Chondrocyte (in vitro differentiated cells): ENCODE data around the gene DNAH6. TPM values are rescaled to one million over a fixed set of nuclear protein-coding genes. Genes with fewer than 3 reads are reported as not detected.
"Not testable (repeated sequence)": the region's sequence is repeated elsewhere in the genome, so short reads cannot be mapped to it uniquely, and the experiment has no call there.

Source experiments
- DNase-seq: peaks from one replicate; pipeline ENCODE4 v3.0.0; 2021; ENCODE audit warnings: mixed read lengths, low spot score
- H3K27ac Mint-ChIP-seq: one replicate; pipeline ENCODE4 v1.8.0; 2021; ENCODE audit warnings: mild to moderate bottlenecking, moderate library complexity, mixed read lengths; ENCODE audit not compliant: unreplicated experiment
- H3K27me3 Mint-ChIP-seq: 2 replicates; pipeline ENCODE4 v1.8.0; 2021; ENCODE audit warnings: low read depth, mixed read lengths
- H3K36me3 Mint-ChIP-seq: 2 replicates; pipeline ENCODE4 v1.8.0; 2021; ENCODE audit warnings: low read depth, mixed read lengths
- H3K4me1 Mint-ChIP-seq: 2 replicates; pipeline ENCODE4 v1.8.0; 2021; ENCODE audit warnings: low read depth, mild to moderate bottlenecking, mixed read lengths
- H3K4me3 Mint-ChIP-seq: one replicate; pipeline ENCODE4 v1.8.0; 2021; ENCODE audit warnings: mild to moderate bottlenecking, moderate library complexity, mixed read lengths; ENCODE audit not compliant: unreplicated experiment
- H3K9me3 Mint-ChIP-seq: 2 replicates; pipeline ENCODE4 v1.8.0; 2021; ENCODE audit warnings: low read depth, mixed read lengths
- CTCF ChIP-seq: fragments of 200-600 bp; sonication (generic); IDR thresholded peaks from 2 replicates; pipeline ENCODE4 v1.5.0; 2021; ENCODE audit warnings: antibody characterized with exemption, mild to moderate bottlenecking, moderate library complexity
- total RNA-seq: library from RNA; stranded (reverse); gene quantifications from 3 replicates; pipeline ENCODE4 v1.2.1, GENCODE V29; 2021

The DNAH6 gene
- total RNA-seq, 1 donor from 2014 or later = not detected

- no peaks in the 10 kb centered on the region for H3K36me3 Mint-ChIP-seq
- no peaks in the 10 kb centered on the region for H3K4me1 Mint-ChIP-seq
- H3K27me3 Mint-ChIP-seq = peaks cover 13% of the 10 kb centered on the region
- H3K4me3 Mint-ChIP-seq = no peak overlapping the region
- H3K27ac Mint-ChIP-seq = no peak overlapping the region
- no peak for DNase-seq
- no peak for TF ChIP-seq CTCF
- H3K9me3 Mint-ChIP-seq = no peaks in the 10 kb centered on the region
Measured at GRCh38 chr2:84545005-84545404, 28.7 kb downstream of the DNAH6 start.

DNA sequence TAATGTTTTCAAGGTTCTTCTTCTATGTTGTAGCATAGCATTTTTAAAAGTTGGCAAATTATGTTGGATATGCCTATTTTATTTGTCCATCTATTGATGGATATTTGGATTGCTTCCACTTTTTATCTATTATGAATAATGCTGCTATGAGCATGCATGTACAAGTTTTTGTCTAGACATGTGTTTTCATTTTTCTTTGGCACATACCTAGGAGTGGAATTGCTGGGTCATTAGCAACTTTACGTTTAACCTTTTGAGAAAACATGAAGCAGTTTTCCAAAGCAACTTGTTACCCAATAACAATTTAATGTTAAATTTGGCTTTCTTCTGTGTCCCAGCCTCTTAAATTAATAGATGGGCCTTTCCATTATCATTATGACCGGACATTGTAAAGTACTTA is 30.3 kb downstream of the DNAH6 start:
- no peaks in the 10 kb centered on the region for H3K4me1 Mint-ChIP-seq
- H3K9me3 Mint-ChIP-seq = no peaks in the 10 kb centered on the region
- no peak for DNase-seq
- TF ChIP-seq CTCF = no peak
- no peaks in the 10 kb centered on the region for H3K36me3 Mint-ChIP-seq
- H3K27me3 Mint-ChIP-seq = peaks cover 14% of the 10 kb centered on the region
- H3K27ac Mint-ChIP-seq = no peak overlapping the region
- H3K4me3 Mint-ChIP-seq = no peak overlapping the region

DNA sequence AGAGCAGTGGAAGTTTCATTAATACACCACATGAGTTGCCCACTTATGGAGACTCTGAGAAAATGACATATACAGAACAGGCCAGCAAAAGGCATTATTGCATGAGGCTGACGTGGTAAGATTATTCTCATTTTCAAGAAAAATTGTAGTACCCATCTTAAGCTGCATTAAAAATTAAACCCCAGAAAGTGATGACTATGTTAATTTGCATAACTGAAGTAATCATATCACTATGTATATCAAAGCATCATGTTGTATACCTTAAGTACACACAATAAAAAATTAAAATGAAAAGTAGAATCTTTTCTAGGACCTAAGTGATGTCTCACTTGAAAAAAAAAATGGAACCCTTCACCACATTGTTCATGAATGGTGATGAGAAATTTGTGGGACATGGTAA is 32.0 kb downstream of the DNAH6 start:
- no peak overlapping the region for H3K27ac Mint-ChIP-seq
- no peak for TF ChIP-seq CTCF
- DNase-seq = no peak
- H3K4me3 Mint-ChIP-seq = no peak overlapping the region
- H3K4me1 Mint-ChIP-seq = no peaks in the 10 kb centered on the region
- H3K36me3 Mint-ChIP-seq = no peaks in the 10 kb centered on the region
- no peaks in the 10 kb centered on the region for H3K9me3 Mint-ChIP-seq
- H3K27me3 Mint-ChIP-seq = peaks cover 20% of the 10 kb centered on the region

- Mint-ChIP-seq H3K4me1 (no peaks in the 10 kb centered on the region), H3K27ac (no peak overlapping the region), H3K4me3 (no peak overlapping the region), H3K9me3 (no peaks in the 10 kb centered on the region), H3K27me3 (peaks cover 25% of the 10 kb centered on the region), H3K36me3 (no peaks in the 10 kb centered on the region)
- DNase-seq = no peak
- TF ChIP-seq CTCF = no peak
Measured at GRCh38 chr2:84550916-84551315, 34.6 kb downstream of the DNAH6 start.

- peaks cover 24% of the 10 kb centered on the region for H3K27me3 Mint-ChIP-seq
- H3K4me1 Mint-ChIP-seq, H3K36me3 Mint-ChIP-seq, H3K9me3 Mint-ChIP-seq, H3K27ac Mint-ChIP-seq, H3K4me3 Mint-ChIP-seq, DNase-seq: not testable (repeated sequence)
Measured at GRCh38 chr2:84551526-84551925, 35.2 kb downstream of the DNAH6 start.

DNA sequence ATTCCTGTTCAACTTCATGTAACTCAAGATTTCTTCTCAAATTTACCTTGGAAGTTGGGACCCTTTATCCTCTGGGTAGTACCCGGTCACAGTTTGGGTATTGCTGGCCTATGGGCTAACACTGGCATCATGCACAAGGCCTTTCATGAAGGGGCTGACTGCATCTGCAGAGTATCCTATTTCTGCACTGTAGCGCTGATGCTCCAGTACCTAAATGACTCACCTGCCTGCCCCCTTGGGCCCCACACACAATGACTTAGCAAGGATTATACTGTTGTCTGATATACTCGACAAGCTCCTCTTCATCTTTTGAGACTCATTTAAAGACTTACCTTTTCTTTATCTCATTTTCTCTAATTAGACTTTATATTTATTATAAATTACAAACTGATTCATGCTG is 39.9 kb downstream of the DNAH6 start:
- H3K36me3 Mint-ChIP-seq = peaks cover 2% of the 10 kb centered on the region
- no peak for DNase-seq
- H3K27ac Mint-ChIP-seq = no peak overlapping the region
- no peaks in the 10 kb centered on the region for H3K4me1 Mint-ChIP-seq
- no peak overlapping the region for H3K4me3 Mint-ChIP-seq
- H3K9me3 Mint-ChIP-seq = peaks cover 16% of the 10 kb centered on the region
- TF ChIP-seq CTCF = no peak
- H3K27me3 Mint-ChIP-seq = peaks cover 15% of the 10 kb centered on the region
